GM19372 (cell line): ENCODE measurements around the gene PBRM1.

Experiments
- ATAC-seq: cut with Tn5 transposase; IDR thresholded peaks from one replicate; pipeline ENCODE4 v1.9.1; 2021; ENCODE audit warnings: mild to moderate bottlenecking, low read depth, moderate library complexity; ENCODE audit not compliant: unreplicated experiment

Gene PBRM1

GRCh38 chr3:52517796-52518722 lies 167.7 kb downstream of the PBRM1 start:
- no peak for ATAC-seq

GRCh38 chr3:52516509-52517195 lies 169.1 kb downstream of the PBRM1 start:
- no peak for ATAC-seq

GRCh38 chr3:52515192-52515591 lies 170.5 kb downstream of the PBRM1 start:
- ATAC-seq = no peak

- ATAC-seq = no peak
Observed at GRCh38 chr3:52514576-52514975, 171.1 kb downstream of the PBRM1 start.

GRCh38 chr3:52513281-52513680 lies 172.4 kb downstream of the PBRM1 start:
- ATAC-seq = no peak

- ATAC-seq = no peak
Observed at GRCh38 chr3:52512727-52513126, 173.0 kb downstream of the PBRM1 start.

- ATAC-seq = no peak
Observed at GRCh38 chr3:52512105-52512504, 173.6 kb downstream of the PBRM1 start.

GRCh38 chr3:52511509-52511908 lies 174.2 kb downstream of the PBRM1 start:
- no peak for ATAC-seq

GRCh38 chr3:52509753-52510328 lies 175.9 kb downstream of the PBRM1 start:
- no peak for ATAC-seq

- ATAC-seq = no peak
Observed at GRCh38 chr3:52507359-52507758, 178.4 kb downstream of the PBRM1 start.

GRCh38 chr3:52506266-52506966 lies 179.3 kb downstream of the PBRM1 start:
- ATAC-seq = no peak

GRCh38 chr3:52504977-52505376 lies 180.7 kb downstream of the PBRM1 start:
- no peak for ATAC-seq

- ATAC-seq = no peak
Observed at GRCh38 chr3:52503788-52504424, 181.8 kb downstream of the PBRM1 start.

GRCh38 chr3:52502808-52503350 lies 182.8 kb downstream of the PBRM1 start:
- ATAC-seq = no peak

GRCh38 chr3:52502001-52502400 lies 183.7 kb downstream of the PBRM1 start:
- no peak for ATAC-seq

- no peak for ATAC-seq
Observed at GRCh38 chr3:52501046-52501445, 184.7 kb downstream of the PBRM1 start.

GRCh38 chr3:52498137-52499054 lies 187.3 kb downstream of the PBRM1 start:
- ATAC-seq = no peak

- no peak for ATAC-seq
Observed at GRCh38 chr3:52495777-52496602, 189.7 kb downstream of the PBRM1 start.
